Measurements from ENCODE around the gene ACAP2.
"Not testable (repeated sequence)": the region's sequence is repeated elsewhere in the genome, so short reads cannot be mapped to it uniquely, and the experiment has no call there.

ACAP2 gene, protein sequence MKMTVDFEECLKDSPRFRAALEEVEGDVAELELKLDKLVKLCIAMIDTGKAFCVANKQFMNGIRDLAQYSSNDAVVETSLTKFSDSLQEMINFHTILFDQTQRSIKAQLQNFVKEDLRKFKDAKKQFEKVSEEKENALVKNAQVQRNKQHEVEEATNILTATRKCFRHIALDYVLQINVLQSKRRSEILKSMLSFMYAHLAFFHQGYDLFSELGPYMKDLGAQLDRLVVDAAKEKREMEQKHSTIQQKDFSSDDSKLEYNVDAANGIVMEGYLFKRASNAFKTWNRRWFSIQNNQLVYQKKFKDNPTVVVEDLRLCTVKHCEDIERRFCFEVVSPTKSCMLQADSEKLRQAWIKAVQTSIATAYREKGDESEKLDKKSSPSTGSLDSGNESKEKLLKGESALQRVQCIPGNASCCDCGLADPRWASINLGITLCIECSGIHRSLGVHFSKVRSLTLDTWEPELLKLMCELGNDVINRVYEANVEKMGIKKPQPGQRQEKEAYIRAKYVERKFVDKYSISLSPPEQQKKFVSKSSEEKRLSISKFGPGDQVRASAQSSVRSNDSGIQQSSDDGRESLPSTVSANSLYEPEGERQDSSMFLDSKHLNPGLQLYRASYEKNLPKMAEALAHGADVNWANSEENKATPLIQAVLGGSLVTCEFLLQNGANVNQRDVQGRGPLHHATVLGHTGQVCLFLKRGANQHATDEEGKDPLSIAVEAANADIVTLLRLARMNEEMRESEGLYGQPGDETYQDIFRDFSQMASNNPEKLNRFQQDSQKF

DNA sequence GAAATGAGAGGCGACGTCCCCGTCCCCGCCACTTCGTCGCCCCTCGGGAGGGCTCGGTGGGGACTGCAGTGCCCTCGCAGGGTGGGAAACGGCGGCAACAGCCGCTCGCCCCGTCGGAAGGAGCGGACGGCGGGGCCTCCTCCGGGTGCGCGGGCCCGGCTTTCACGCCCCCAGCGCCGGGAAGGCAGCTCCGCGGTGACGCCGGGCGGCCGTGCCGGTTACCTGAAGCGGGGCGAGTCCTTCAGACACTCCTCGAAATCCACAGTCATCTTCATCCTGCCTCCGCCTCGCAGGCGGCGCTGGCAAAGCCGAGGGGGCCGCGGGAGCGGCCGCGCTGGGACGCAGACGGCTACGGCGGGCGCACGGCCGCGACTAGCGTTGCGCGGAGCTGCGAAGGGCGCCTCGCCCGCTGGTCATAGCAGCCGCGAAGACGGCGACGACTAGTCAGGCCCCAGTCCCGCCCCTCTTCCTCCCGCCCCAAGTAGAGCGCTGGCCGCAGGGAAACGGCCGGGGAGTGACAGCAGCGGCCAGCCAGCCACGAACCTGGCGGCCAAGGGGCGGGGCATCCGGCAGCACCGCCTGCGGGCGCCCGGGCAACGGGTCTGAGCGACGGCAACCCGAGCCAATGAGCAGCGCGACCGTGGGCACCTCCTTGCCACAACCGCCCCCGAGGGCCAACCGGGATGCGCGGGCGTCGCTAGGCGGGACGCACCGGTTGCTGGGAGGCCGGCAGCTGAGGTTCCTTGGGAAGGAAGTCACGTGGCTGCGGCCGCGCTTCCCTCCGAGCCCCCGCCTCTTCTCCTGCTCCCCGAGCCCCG is at the start of gene ACAP2:
Gene ACAP2, minus strand, starts transcription at position 448 of the 818 bp plus-strand sequence. Its CDS starts 173 bp downstream, at position 275.
- peak; percentile 96 for DNase-seq (ENCODE audit: low read depth, low spot score)
- peak within 1 kb of the TSS; percentile 85 for H3K27ac ChIP-seq

GRCh38 chr3:195475614-195476013 is 32.8 kb upstream of the ACAP2 start:
- H3K27ac ChIP-seq, result no peak overlapping the region
- no peak for DNase-seq (ENCODE audit: low read depth, low spot score)

DNA sequence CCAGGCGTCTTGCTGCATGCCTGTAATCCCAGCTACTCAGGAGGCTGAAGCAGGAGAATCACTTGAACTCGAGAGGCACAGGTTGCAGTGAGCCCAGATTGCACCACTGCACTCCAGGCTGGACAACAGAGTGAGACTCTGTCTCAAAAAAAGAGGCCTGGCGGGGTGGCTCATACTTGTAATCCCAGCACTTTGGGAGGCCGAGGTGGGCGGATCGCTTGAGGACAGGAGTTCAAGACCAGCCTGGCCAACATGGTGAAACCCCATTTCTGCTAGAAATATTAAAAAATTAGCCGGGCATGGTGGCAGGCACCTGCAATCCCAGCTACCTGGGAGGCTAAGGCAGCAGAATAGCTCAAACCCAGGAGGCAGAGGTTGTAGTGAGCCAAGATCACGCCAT is 32.3 kb upstream of the ACAP2 start:
- DNase-seq (ENCODE audit: low read depth, low spot score); H3K27ac ChIP-seq: not testable (repeated sequence)

DNA sequence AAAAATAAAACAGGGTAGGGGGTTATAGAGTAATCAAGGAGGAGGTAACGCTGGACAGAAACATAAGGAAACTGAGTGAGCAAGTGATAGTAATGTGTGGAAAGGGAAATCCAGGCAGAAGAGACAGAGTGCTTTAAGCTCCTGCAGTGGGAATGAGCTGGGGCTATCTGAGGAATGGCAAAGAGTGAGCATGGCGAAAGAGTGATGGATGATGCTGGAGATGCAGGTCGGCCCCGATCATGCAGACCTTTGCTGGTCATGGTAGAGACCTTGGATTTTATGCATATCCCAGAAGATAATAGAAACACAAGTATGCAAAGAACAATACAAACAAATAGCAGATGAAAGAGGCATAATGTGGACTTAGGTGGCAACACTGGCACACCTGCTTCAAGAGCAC is 26.0 kb upstream of the ACAP2 start:
- DNase-seq (ENCODE audit: low read depth, low spot score), result no peak
- no peak overlapping the region for H3K27ac ChIP-seq

- no peak overlapping the region for H3K27ac ChIP-seq
- no peak for DNase-seq (ENCODE audit: low read depth, low spot score)
Observed at GRCh38 chr3:195468391-195468776, 25.6 kb upstream of the ACAP2 start.

DNA sequence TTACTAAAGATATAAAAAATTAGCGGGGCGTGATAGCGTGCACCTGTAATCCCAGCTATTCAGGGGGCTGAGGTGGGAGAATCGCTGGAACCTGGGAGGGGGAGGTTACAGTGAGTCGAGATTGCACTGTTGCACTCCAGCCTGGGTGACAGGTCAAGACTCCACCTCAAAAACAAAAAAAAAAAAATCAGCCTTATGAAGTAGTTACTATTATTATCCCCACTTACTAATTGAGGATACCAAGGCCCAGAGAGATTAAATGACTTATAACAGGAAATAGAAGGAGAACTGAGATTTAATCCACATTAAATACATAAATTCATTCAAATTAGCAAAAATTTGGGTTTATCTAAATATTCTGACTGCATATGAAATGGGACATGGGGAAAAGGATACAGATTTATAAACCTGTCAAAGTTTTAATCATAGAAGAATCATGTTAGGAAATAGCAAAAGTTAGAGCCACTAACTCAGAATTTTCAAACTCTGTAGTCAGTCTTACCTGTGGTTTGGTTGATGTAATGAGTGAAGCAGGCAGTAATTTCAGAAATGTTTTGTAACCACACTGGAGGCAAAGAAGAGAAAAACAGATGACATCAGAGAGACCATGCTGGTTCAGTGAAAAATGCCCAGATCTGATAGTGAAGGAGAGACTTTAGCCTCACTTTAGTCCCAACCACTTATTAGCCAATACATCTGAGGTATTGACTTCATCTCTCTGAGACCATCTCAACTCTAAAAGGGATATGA is 25.0 kb upstream of the ACAP2 start:
- no peak for DNase-seq (ENCODE audit: low read depth, low spot score)
- no peak overlapping the region for H3K27ac ChIP-seq

- H3K27ac ChIP-seq, result no peak overlapping the region
- no peak for DNase-seq (ENCODE audit: low read depth, low spot score)
Observed at GRCh38 chr3:195466251-195466650, 23.4 kb upstream of the ACAP2 start.

DNA sequence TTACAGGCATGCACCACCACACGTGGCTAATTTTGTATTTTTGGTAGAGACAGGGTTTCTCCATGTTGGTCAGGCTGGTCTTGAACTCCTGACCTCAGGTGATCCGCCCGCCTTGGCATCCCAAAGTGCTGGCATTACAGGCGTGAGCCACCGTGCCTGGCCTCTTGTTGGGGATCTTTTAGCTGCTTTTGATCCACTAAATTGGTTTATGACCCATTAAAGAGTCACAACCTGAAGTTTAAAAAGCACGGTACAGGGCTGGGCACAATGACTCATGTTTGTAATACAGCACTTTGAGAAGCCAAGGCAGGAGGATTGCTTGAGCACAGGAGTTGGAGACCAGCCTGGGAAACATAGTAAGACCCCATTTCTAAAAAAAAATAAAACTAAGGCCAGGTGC is 20.1 kb upstream of the ACAP2 start:
- not testable (repeated sequence) for DNase-seq (ENCODE audit: low read depth, low spot score)
- H3K27ac ChIP-seq, result peak overlapping the region; percentile 56

DNA sequence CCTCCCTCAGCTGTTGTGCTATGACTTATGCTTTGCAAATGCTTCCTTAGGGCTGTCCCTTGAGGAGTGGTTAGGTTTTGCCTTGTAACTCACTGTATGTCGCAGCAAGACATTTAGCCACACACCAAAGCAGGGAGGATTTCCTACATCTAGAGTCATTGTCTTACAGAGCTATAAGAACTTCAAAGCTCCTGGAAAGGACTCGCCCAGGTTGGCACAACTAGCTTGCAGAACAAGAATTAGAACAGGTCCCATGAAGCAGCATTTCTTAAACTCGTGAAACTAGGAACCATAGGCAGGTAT is 19.4 kb upstream of the ACAP2 start:
- H3K27ac ChIP-seq, result peak overlapping the region; percentile 56
- peak; percentile 20 for DNase-seq (ENCODE audit: low read depth, low spot score)

DNA sequence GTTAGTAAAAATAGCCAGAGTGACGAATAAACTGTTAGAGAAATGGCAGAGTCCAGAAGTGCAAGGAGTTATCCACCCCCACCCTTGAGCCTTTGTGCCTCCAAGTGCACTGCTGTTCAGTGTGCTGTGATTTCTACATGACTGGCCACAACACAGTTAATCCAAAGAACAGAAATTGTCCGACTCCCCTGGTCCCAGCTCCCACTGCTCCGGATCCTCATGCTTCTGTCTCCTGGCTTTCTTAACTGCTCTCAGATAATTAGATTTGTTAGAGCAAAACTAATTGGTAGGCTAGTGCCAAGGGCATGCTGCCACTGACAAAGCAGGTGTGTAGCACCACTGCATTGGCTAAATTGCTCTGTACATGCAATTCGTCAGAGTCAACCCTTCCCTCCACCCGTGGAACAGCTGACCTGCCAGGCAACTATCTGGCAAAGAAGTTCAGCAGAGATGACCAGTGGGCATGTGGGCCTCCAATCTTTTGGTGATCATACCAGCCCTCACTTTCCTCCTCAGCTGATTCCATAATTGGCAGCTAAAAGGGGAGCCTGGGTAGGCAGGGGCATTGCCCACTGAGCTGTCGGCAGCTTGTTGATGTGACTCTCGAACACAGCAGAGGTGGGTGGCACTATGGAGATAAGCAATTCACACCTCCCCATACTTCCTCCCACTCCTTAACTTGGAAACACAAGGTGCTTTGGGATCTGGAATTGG is 18.9 kb upstream of the ACAP2 start:
- peak overlapping the region; percentile 56 for H3K27ac ChIP-seq
- no peak for DNase-seq (ENCODE audit: low read depth, low spot score)

GRCh38 chr3:195460091-195460713 is 17.4 kb upstream of the ACAP2 start:
- H3K27ac ChIP-seq, result no peak overlapping the region
- DNase-seq (ENCODE audit: low read depth, low spot score), result no peak

GRCh38 chr3:195458316-195458717 is 15.5 kb upstream of the ACAP2 start:
- no peak for DNase-seq (ENCODE audit: low read depth, low spot score)
- no peak overlapping the region for H3K27ac ChIP-seq

GRCh38 chr3:195455789-195456188 is 13.0 kb upstream of the ACAP2 start:
- H3K27ac ChIP-seq, result no peak overlapping the region
- DNase-seq (ENCODE audit: low read depth, low spot score), result no peak

DNA sequence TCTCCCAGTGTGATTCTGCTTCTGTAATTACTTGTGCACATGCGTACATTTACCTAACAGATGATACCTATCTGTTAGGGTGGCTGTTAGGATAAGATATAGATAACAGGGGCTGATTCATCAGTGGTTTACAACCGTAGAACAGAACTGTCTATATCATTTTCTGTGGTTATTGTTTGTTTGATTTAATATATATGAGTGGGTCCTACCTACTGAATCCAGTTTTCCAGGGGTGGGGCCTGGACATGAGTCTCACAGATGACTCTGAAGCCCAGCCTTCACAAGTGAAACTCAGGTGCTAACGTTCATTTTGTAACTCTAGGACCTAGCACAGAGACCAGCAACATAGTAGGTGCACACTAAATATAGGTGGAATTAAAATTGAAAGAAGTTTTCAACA is 10.4 kb upstream of the ACAP2 start:
- DNase-seq (ENCODE audit: low read depth, low spot score), result no peak
- H3K27ac ChIP-seq, result no peak overlapping the region

DNA sequence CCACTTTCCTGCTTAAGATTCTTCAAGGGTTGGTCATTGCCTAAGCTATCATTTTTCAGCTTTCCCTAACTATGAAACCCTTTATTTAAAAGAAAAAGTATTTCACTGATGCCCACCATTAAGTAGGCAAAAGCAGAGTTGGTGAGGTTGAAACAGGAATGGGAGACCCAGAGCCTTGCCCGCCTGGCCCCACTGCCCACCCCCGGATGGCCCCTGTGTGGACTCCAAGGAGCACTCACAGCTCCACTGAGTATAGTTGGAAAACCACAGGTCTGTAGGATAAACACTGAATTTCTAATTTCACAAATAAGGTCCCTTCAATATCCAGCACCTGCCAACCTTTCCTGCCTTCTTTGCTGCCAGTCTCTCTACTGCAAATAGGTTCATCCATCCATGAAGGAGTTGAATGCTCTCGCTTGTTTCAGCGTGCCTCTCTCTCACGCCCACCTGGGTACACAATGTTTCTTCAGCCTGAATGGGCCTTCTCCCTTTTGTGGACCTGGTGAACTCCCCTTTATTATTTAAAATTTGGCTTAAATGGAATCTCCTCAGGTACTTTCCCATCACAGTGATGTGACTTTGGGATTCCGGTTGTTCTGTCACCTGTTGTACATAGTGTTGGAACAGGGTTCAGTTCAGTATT is 8.7 kb upstream of the ACAP2 start:
- H3K27ac ChIP-seq, result no peak overlapping the region
- no peak for DNase-seq (ENCODE audit: low read depth, low spot score)

DNA sequence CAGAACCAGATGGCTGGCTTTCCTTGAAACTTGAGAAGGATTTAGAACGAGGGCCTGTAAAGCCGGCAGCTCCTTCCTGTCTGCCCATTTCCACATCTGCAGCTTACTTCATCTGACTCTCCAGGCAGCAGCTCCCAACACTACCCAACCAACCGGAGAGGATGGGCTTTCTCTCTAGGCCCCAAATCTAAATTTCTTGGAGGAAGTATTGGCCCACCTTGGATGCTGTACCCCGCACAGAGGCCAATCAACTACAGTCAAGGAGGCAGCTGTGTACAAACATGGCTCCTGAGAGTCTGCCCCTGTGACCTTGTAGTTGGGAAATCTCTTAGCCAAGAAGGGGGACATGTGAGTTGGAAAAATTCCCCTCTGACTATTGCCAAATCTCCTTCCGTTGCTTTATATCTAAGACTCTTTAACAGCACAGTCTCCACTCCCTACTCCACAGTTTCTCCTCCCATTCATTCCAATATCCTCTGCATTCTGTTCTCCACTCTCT is 8.0 kb upstream of the ACAP2 start:
- no peak for DNase-seq (ENCODE audit: low read depth, low spot score)
- no peak overlapping the region for H3K27ac ChIP-seq

- H3K27ac ChIP-seq, result no peak overlapping the region
Observed at GRCh38 chr3:195448205-195448875, 5.5 kb upstream of the ACAP2 start.

DNA sequence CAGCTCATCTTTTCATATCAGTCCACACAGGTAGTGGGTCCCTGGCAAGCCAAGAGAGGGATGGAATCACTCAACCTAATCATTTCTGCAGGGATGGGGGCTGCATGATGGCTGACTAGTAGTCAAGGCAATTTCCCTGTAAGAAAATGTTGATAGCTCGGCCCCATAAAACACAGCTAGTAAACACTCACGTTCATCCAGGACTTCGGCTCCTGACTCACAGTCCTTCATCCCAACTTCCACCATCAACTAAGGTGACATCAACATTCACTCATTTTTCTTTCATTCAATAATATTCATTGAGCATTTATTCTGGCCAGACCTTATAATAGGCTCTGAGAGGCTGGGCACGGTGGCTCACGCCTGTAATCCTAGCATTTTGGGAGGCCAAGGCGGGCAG is 4.4 kb upstream of the ACAP2 start:
- no peak overlapping the region for H3K27ac ChIP-seq
- no peak for DNase-seq (ENCODE audit: low read depth, low spot score)

More at GRCh38 chr3:195448205-195448875, 5.5 kb upstream of the ACAP2 start:
- no peak for DNase-seq (ENCODE audit: low read depth, low spot score)
